HL-60 (cell line): ENCODE data around the gene CHMP6.

Experiments used
- DNase-seq, 2 experiments: peaks; one replicate each; pipeline ENCODE4 v3.0.0-alpha.2; 2010 to 2020; ENCODE audit warnings: low read depth in 1 of 2, low spot score in 1 of 2
- H3K27ac ChIP-seq: fragments of 250-450 bp; sonication (Bioruptor Pico); replicated peaks from 2 replicates; pipeline ENCODE4 v1.5.1; 2020; ENCODE audit warnings: mild to moderate bottlenecking, moderate library complexity
- H3K27me3 ChIP-seq: fragments of 250-450 bp; sonication (Bioruptor Pico); 2 replicates; pipeline ENCODE4 v1.5.1; 2021; ENCODE audit warnings: mild to moderate bottlenecking, moderate library complexity; ENCODE audit not compliant: insufficient read depth, poor library complexity, severe bottlenecking
- H3K4me3 ChIP-seq: replicated peaks from 2 replicates; pipeline ENCODE4 v1.5.1; 2011; ENCODE audit warnings: mild to moderate bottlenecking, control low read depth, low read length; ENCODE audit not compliant: insufficient read depth
- CTCF ChIP-seq: IDR thresholded peaks from one replicate; pipeline ENCODE4 v1.5.1; 2011; ENCODE audit warnings: low read length, control low read depth, inconsistent platforms; ENCODE audit not compliant: insufficient read depth
- GABPA ChIP-seq: IDR thresholded peaks from 2 replicates; pipeline ENCODE4 v1.6.1; 2012; ENCODE audit warnings: low read depth
- POLR2AphosphoS5 ChIP-seq: IDR thresholded peaks from 2 replicates; pipeline ENCODE4 v1.6.1; 2012; ENCODE audit warnings: low read depth
- REST ChIP-seq: IDR thresholded peaks from 2 replicates; pipeline ENCODE4 v1.6.1; 2012; ENCODE audit warnings: low read depth; ENCODE audit not compliant: insufficient replicate concordance
- SPI1 ChIP-seq: IDR thresholded peaks from 2 replicates; pipeline ENCODE4 v1.6.1; 2012; ENCODE audit warnings: low read depth, mild to moderate bottlenecking, borderline replicate concordance

Gene CHMP6

GRCh38 chr17:80969030-80969673, 22.5 kb upstream of the CHMP6 start:
- DNase-seq, result peak in 1 of 2 experiments; percentile 37
- Histone ChIP-seq H3K27ac (0 out of 2 replicates have a peak overlapping the region, but pooled peaks have one; percentile 16), H3K27me3 (no peaks in the 10 kb centered on the region), H3K4me3 (no peak overlapping the region)
- TF ChIP-seq REST, result no peak
- no peak for TF ChIP-seq CTCF
- TF ChIP-seq SPI1, result no peak
- no peak for TF ChIP-seq GABPA
- TF ChIP-seq POLR2AphosphoS5, result no peak

GRCh38 chr17:80969674-80970043, 22.0 kb upstream of the CHMP6 start:
- Histone ChIP-seq H3K27ac (0 out of 2 replicates have a peak overlapping the region, but pooled peaks have one; percentile 16), H3K27me3 (no peaks in the 10 kb centered on the region), H3K4me3 (no peak overlapping the region)
- no peak for DNase-seq
- TF ChIP-seq CTCF (no peak), REST (no peak), POLR2AphosphoS5 (no peak), SPI1 (no peak)

- no peaks in the 10 kb centered on the region for H3K27me3 ChIP-seq
- DNase-seq, result peak in 1 of 2 experiments; percentile 32
- TF ChIP-seq REST, result no peak
- no peak for TF ChIP-seq POLR2AphosphoS5
- no peak for TF ChIP-seq CTCF
- TF ChIP-seq SPI1, result no peak
Observed at GRCh38 chr17:80970044-80970761, 21.4 kb upstream of the CHMP6 start.

More at GRCh38 chr17:80970044-80970761, 21.4 kb upstream of the CHMP6 start:
- H3K4me3 ChIP-seq, result no peak overlapping the region
- no peak overlapping the region for H3K27ac ChIP-seq
